H1 (cell line): ENCODE data around the gene CDX2. TPM values are rescaled to one million over a fixed set of nuclear protein-coding genes. Genes with fewer than 3 reads are reported as not detected.

Source experiments
- CTCF ChIA-PET: fragments of 300-600 bp; sonication (Branson Sonifier 250); formaldehyde crosslinking; loops from one replicate; lab custom pipeline; 2021; ENCODE audit not compliant: partially characterized antibody; lab: Charles Lee
- POLR2A ChIA-PET: fragments of 300-600 bp; sonication (Branson Sonifier 250); formaldehyde crosslinking; loops from one replicate; lab custom pipeline; 2021; ENCODE audit warnings: inconsistent platforms; ENCODE audit not compliant: partially characterized antibody; lab: Charles Lee
- DNase-seq, 2 experiments: peaks; one replicate each; pipeline versions ENCODE4 v3.0.0 to v3.0.0-alpha.2; 2010 to 2022; ENCODE audit warnings: low spot score in 2 of 2, low read depth in 1 of 2, mixed read lengths in 1 of 2
- FAIRE-seq: peaks from 2 replicates; lab custom pipeline; 2011; peaks lifted over from hg19 to GRCh38; lab: Jason Lieb, UNC
- H2AFZ ChIP-seq: 2 replicates; pipeline ENCODE4 v1.8.1; 2012; ENCODE audit warnings: low read length, inconsistent platforms
- H2AK5ac ChIP-seq: 2 replicates; pipeline ENCODE4 v1.6.1; 2013; ENCODE audit warnings: low read depth, low read length
- H2BK120ac ChIP-seq: replicated peaks from 2 replicates; pipeline ENCODE3; 2013; ENCODE audit warnings: low read depth, low read length, inconsistent platforms
- H2BK12ac ChIP-seq: 2 replicates; pipeline ENCODE4 v1.6.1; 2013; ENCODE audit warnings: low read depth, low read length
- H2BK15ac ChIP-seq: 2 replicates; pipeline ENCODE4 v1.6.1; 2013; ENCODE audit warnings: low read length
- H2BK20ac ChIP-seq: 2 replicates; pipeline ENCODE4 v1.6.1; 2013; ENCODE audit warnings: low read length
- H2BK5ac ChIP-seq: 2 replicates; pipeline ENCODE4 v1.6.1; 2013; ENCODE audit warnings: low read depth, low read length
- H3K14ac ChIP-seq: 2 replicates; pipeline ENCODE4 v1.6.1; 2013; ENCODE audit warnings: inconsistent platforms; ENCODE audit not compliant: insufficient read length
- H3K18ac ChIP-seq: 2 replicates; pipeline ENCODE4 v1.6.1; 2013; ENCODE audit warnings: low read length; ENCODE audit errors: extremely low read depth
- H3K23ac ChIP-seq: 2 replicates; pipeline ENCODE4 v1.6.1; 2013; ENCODE audit warnings: inconsistent platforms; ENCODE audit not compliant: insufficient read length
- H3K23me2 ChIP-seq: 2 replicates; pipeline ENCODE4 v1.6.1; 2013; ENCODE audit warnings: low read depth, low read length
- H3K27ac ChIP-seq: 2 replicates; pipeline ENCODE4 v1.6.1; 2011; ENCODE audit warnings: low read depth, low read length, inconsistent platforms
- H3K27me3 ChIP-seq, 4 experiments: replicated peaks in 1 of 4; 1 replicate in 1 of 4; 2 replicates in 3 of 4; pipeline versions ENCODE4 v1.6.1 to v1.8.1; 2011 to 2013; ENCODE audit warnings: low read length in 3 of 4, mild to moderate bottlenecking in 3 of 4, inconsistent platforms in 2 of 4, mixed read lengths in 2 of 4, moderate library complexity in 1 of 4; ENCODE audit not compliant: control insufficient read depth in 3 of 4, insufficient read depth in 3 of 4; ENCODE audit errors: extremely low read depth in 1 of 4
- H3K36me3 ChIP-seq, 4 experiments: 2 replicates each; pipeline versions ENCODE4 v1.6.1 to v1.8.1; 2011 to 2013; ENCODE audit warnings: mild to moderate bottlenecking in 4 of 4, low read length in 3 of 4, moderate library complexity in 2 of 4, control low read depth in 1 of 4, inconsistent platforms in 1 of 4; ENCODE audit not compliant: insufficient read depth in 4 of 4, control insufficient read depth in 2 of 4
- H3K4ac ChIP-seq: replicated peaks from 2 replicates; pipeline ENCODE3; 2013; ENCODE audit warnings: low read length, low read depth, mixed read lengths, inconsistent platforms; ENCODE audit not compliant: insufficient read length
- H3K4me1 ChIP-seq, 4 experiments: replicated peaks in 1 of 4; 1 replicate in 1 of 4; 2 replicates in 3 of 4; pipeline versions ENCODE4 v1.6.1 to v1.8.1; 2011 to 2013; ENCODE audit warnings: low read length in 3 of 4, inconsistent platforms in 2 of 4, mixed read lengths in 1 of 4; ENCODE audit not compliant: insufficient read depth in 4 of 4, control insufficient read depth in 3 of 4
- H3K4me2 ChIP-seq, 2 experiments: 2 replicates each; pipeline versions ENCODE4 v1.6.1 to v1.8.1; 2011 to 2013; ENCODE audit warnings: low read depth in 2 of 2, low read length in 2 of 2, control low read depth in 1 of 2, inconsistent platforms in 1 of 2, mild to moderate bottlenecking in 1 of 2; ENCODE audit not compliant: insufficient read depth in 1 of 2
- H3K4me3 ChIP-seq, 4 experiments: fragments of 200-600, 300-600 bp in 1 of 4; sonication (generic), shearing (Covaris generic), sonication (Bioruptor Twin) in 1 of 4; 2 replicates each; pipeline versions ENCODE4 v1.5.1 to v1.8.1; 2011 to 2016; ENCODE audit warnings: low read length in 4 of 4, low read depth in 3 of 4, control low read depth in 2 of 4, inconsistent platforms in 2 of 4, mild to moderate bottlenecking in 2 of 4, mixed read lengths in 1 of 4, moderate library complexity in 1 of 4; ENCODE audit not compliant: insufficient read depth in 2 of 4; ENCODE audit errors: extremely low read depth in 1 of 4
- H3K56ac ChIP-seq: replicated peaks from 2 replicates; pipeline ENCODE3; 2013; ENCODE audit warnings: low read depth, mild to moderate bottlenecking, mixed read lengths, low read length, inconsistent platforms; ENCODE audit not compliant: insufficient read length
- H3K79me1 ChIP-seq: 2 replicates; pipeline ENCODE4 v1.6.1; 2013; ENCODE audit warnings: low read depth, low read length, control low read depth
- H3K79me2 ChIP-seq, 2 experiments: 2 replicates each; pipeline versions ENCODE4 v1.6.1 to v1.8.1; 2012 to 2013; ENCODE audit warnings: low read length in 2 of 2, mild to moderate bottlenecking in 2 of 2, inconsistent platforms in 1 of 2; ENCODE audit not compliant: insufficient read depth in 2 of 2, control insufficient read depth in 1 of 2
- H3K9ac ChIP-seq, 4 experiments: replicated peaks in 1 of 4; 1 replicate in 1 of 4; 2 replicates in 3 of 4; pipeline versions ENCODE4 v1.6.1 to v1.8.1; 2011 to 2013; ENCODE audit warnings: low read depth in 3 of 4, low read length in 3 of 4, control low read depth in 2 of 4, mild to moderate bottlenecking in 2 of 4, moderate library complexity in 2 of 4, inconsistent platforms in 1 of 4; ENCODE audit errors: extremely low read depth in 1 of 4
- H3K9me3 ChIP-seq, 2 experiments: 2 replicates each; pipeline versions ENCODE4 v1.6.1 to v1.8.1; 2012 to 2013; ENCODE audit warnings: mild to moderate bottlenecking in 2 of 2, moderate library complexity in 2 of 2, control low read depth in 1 of 2, inconsistent platforms in 1 of 2, low read depth in 1 of 2, low read length in 1 of 2, mixed read lengths in 1 of 2; ENCODE audit not compliant: insufficient read depth in 2 of 2
- H4K20me1 ChIP-seq, 2 experiments: replicated peaks in 1 of 2; 2 replicates each; pipeline versions ENCODE3 to v1.8.1; 2011 to 2013; ENCODE audit warnings: inconsistent platforms in 2 of 2, low read length in 2 of 2, mild to moderate bottlenecking in 1 of 2; ENCODE audit not compliant: insufficient read depth in 2 of 2, control insufficient read depth in 1 of 2
- H4K5ac ChIP-seq: 2 replicates; pipeline ENCODE4 v1.6.1; 2013; ENCODE audit warnings: low read length, low read depth, mixed read lengths, inconsistent platforms; ENCODE audit not compliant: insufficient read length
- H4K8ac ChIP-seq: 2 replicates; pipeline ENCODE4 v1.8.0; 2013; ENCODE audit warnings: mild to moderate bottlenecking, moderate library complexity, low read length, inconsistent platforms; ENCODE audit not compliant: insufficient read depth; ENCODE audit errors: extremely low read depth
- H4K91ac ChIP-seq: replicated peaks from 2 replicates; pipeline ENCODE3; 2013; ENCODE audit warnings: low read length, mixed read lengths, inconsistent platforms; ENCODE audit not compliant: insufficient read length
- CHD2 ChIP-seq: IDR thresholded peaks from 2 replicates; pipeline ENCODE4 v1.6.1; 2012; ENCODE audit warnings: low read length, improper control_type of control experiment
- GABPA ChIP-seq: IDR thresholded peaks from 2 replicates; pipeline ENCODE4 v1.6.1; 2011; ENCODE audit warnings: mild to moderate bottlenecking, low read length, moderate library complexity, borderline replicate concordance; ENCODE audit not compliant: insufficient read depth
- HDAC2 ChIP-seq, 2 experiments: fragments of 300-600 bp in 1 of 2; sonication (generic) in 1 of 2; IDR thresholded peaks; 2 replicates each; pipeline ENCODE4 v1.6.1; 2011 to 2012; ENCODE audit warnings: low read depth in 2 of 2, low read length in 2 of 2, mild to moderate bottlenecking in 2 of 2, moderate library complexity in 2 of 2, borderline replicate concordance in 1 of 2, inconsistent platforms in 1 of 2
- POLR2A ChIP-seq, 2 experiments: IDR thresholded peaks; 1 replicate in 1 of 2; 2 replicates in 1 of 2; pipeline ENCODE4 v1.6.1; 2011; ENCODE audit warnings: low read depth in 2 of 2, low read length in 2 of 2, mild to moderate bottlenecking in 2 of 2; ENCODE audit errors: control extremely low read depth in 1 of 2
- RAD21 ChIP-seq, 2 experiments: IDR thresholded peaks in 1 of 2; conservative IDR thresholded peaks in 1 of 2; 2 replicates each; pipeline ENCODE4 v1.6.1; 2011; ENCODE audit warnings: low read depth in 2 of 2, low read length in 2 of 2, improper control_type of control experiment in 1 of 2, inconsistent platforms in 1 of 2, mild to moderate bottlenecking in 1 of 2, moderate library complexity in 1 of 2
- RNF2 ChIP-seq: fragments of 200-900, 300-1000 bp; sonication (generic); IDR thresholded peaks from 2 replicates; pipeline ENCODE4 v1.7.1; 2016; ENCODE audit warnings: borderline replicate concordance, low read depth, mild to moderate bottlenecking, antibody characterized with exemption, low read length; ENCODE audit not compliant: poor library complexity, severe bottlenecking; ENCODE audit errors: missing control alignments
- SIN3A ChIP-seq, 2 experiments: IDR thresholded peaks in 1 of 2; conservative IDR thresholded peaks in 1 of 2; 2 replicates each; pipeline ENCODE4 v1.6.1; 2011 to 2012; ENCODE audit warnings: low read length in 2 of 2, improper control_type of control experiment in 1 of 2, low read depth in 1 of 2, mild to moderate bottlenecking in 1 of 2
- SIX5 ChIP-seq: IDR thresholded peaks from 2 replicates; pipeline ENCODE4 v1.6.1; 2011; ENCODE audit warnings: mild to moderate bottlenecking, low read depth, low read length
- SUZ12 ChIP-seq: fragments of 200-600 bp; sonication (generic); IDR thresholded peaks from 2 replicates; pipeline ENCODE4 v1.6.1; 2012; ENCODE audit warnings: mild to moderate bottlenecking, inconsistent platforms, low read length, moderate library complexity, mixed read lengths
- TBP ChIP-seq: IDR thresholded peaks from 2 replicates; pipeline ENCODE4 v1.6.1; 2011; ENCODE audit warnings: low read depth, low read length, improper control_type of control experiment
- TCF12 ChIP-seq: IDR thresholded peaks from 2 replicates; pipeline ENCODE4 v1.6.1; 2011; ENCODE audit warnings: low read depth, mild to moderate bottlenecking, low read length
- WGBS, 2 experiments: shearing (Covaris generic) in 1 of 2; methylation state at CpG; one replicate each; pipeline versions ENCODE4 v1.1.6 to v1.1.7; 2013 to 2015; ENCODE audit warnings: low lambda C conversion rate in 2 of 2, mixed read lengths in 2 of 2, inconsistent platforms in 1 of 2, low coverage in 1 of 2, missing lambda C conversion rate in 1 of 2; ENCODE audit not compliant: insufficient replicate concordance in 2 of 2, insufficient coverage in 1 of 2, insufficient read length in 1 of 2; ENCODE audit errors: extremely low coverage in 1 of 2, missing lambda C conversion rate in 1 of 2; 5-methylcytosine and 5-hydroxymethylcytosine counted together
- polyA plus RNA-seq, 7 experiments: library from polyadenylated mRNA; depleted of rRNA in 3 of 7; stranded (reverse) in 5 of 7; unstranded in 2 of 7; fragments of >200 nt in 5 of 7; fragments of 200-250 nt in 2 of 7; gene quantifications; 1 replicate in 5 of 7; 2 replicates in 1 of 7; 4 replicates in 1 of 7; pipeline versions ENCODE4 v1.2.1 to v1.2.3, GENCODE V29; 2011 to 2013; ENCODE audit warnings: missing spikeins in 2 of 7, mixed read lengths in 2 of 7
- total RNA-seq: library from RNA; stranded (reverse); fragmentation: NEBNext Ultra II Directional; extraction: Animal tissue kit (Norgen Biotek cat#: 25700); gene quantifications from 2 replicates; pipeline ENCODE4 v1.2.1, GENCODE V29; 2021

Gene CDX2
- total and polyA plus RNA-seq, 2 of the 8 experiments (the other 6 are each of a cell fraction or from before 2014, with no cell fraction given): 0.09 TPM; not detected in 1

DNA sequence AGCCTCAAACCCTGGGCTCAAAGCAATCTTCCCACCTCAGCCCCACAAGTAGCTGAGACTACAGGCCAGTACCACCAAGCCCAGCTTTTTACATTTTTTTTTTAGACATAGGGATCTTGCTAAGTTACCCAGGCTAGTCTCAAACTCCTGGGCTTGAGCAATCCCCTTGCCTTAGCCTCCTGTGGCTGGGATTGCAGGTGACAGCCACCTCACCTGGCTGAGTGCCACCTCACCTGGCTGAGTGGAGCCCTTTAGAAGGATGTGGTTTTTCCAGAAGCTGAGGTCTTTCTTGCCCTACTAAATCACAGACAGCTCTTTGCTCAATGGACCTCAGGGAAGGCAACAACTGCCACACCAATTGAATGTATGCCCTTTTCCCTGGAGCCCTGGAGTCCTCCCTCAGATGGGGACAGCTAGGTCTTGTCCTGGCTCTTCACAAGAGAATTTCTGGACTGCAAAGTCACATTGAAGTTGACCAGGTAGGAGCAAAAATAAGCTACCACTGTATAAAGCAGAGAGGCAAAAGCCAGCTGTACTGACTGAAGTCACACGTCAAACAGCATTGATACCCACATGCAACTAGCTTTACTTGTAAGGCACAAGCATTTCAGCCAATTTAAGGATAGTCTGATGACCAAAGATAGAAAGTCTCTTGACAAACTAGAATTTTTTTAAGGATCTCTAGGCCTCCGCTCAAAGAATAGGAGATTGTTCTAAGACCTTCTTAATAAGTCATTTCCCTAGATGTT, 35.4 kb downstream of the CDX2 start:
- Histone ChIP-seq H4K8ac (no peak overlapping the region), H2AFZ (no peak overlapping the region), H2AK5ac (no peak overlapping the region), H3K23ac (no peak overlapping the region), H3K23me2 (no peaks in the 10 kb centered on the region), H4K20me1 (peaks cover 2 to 16% of the 10 kb centered on the region in 2 experiments), H3K4ac (no peak overlapping the region), H3K4me3 (no peak overlapping the region), H3K27ac (no peak overlapping the region), H3K27me3 (peaks cover 32 to 52% (median 45%) of the 10 kb centered on the region in 4 experiments), H3K79me1 (no peaks in the 10 kb centered on the region), H2BK5ac (no peak overlapping the region), H3K9me3 (no peaks in the 10 kb centered on the region), H4K5ac (no peak overlapping the region), H2BK15ac (no peak overlapping the region), H3K14ac (no peak overlapping the region), H2BK120ac (no peak overlapping the region), H3K56ac (no peak overlapping the region), H3K18ac (no peak overlapping the region), H2BK20ac (no peak overlapping the region), H3K4me1 (peaks cover 0 to 5% (median 3%) of the 10 kb centered on the region in 4 experiments; a peak in 4 of 7 replicates), H3K79me2 (no peaks in the 10 kb centered on the region), H4K91ac (no peak overlapping the region), H3K36me3 (no peaks in the 10 kb centered on the region), H3K4me2 (no peak overlapping the region), H2BK12ac (no peak overlapping the region), H3K9ac (no peak overlapping the region)
- 83% methylated on average over 2 of the region's 2 CpGs; no CpG with 5 or more reads in 1 of the 2 experiments for WGBS, 2 experiments
- POLR2A ChIA-PET: interaction anchor here (0.9 to 1.1 kb wide), 2 partner anchors 16 to 683 kb away, joined by 3 read pairs; no protein-coding TSS in a partner anchor
- CTCF ChIA-PET: interaction anchor here (0.6 to 2.4 kb wide), 5 partner anchors 19 to 207 kb away, joined by 3 to 16 read pairs (median 7); no protein-coding TSS in a partner anchor
- no peak for FAIRE-seq
- no peak for DNase-seq
- TF ChIP-seq HDAC2 (IDR thresholded peaks at IDR 0.05; ENCODE audit: borderline replicate concordance in 1 of 2, low read depth in 2 of 2, low read length in 2 of 2) (no peak), CHD2 (no peak), SIX5 (no peak), SUZ12 (no peak; the same call in 1 of the 2 replicates), RAD21 (IDR thresholded peaks at IDR 0.05 in 1 of 2, conservative IDR thresholded peaks at IDR 0.05 in 1 of 2; ENCODE audit: low read depth in 2 of 2, low read length in 2 of 2) (no peak), POLR2A (IDR thresholded peaks at IDR 0.05; ENCODE audit: control extremely low read depth in 1 of 2, low read depth in 2 of 2, low read length in 2 of 2) (no peak), GABPA (no peak), RNF2 (no peak), SIN3A (conservative IDR thresholded peaks at IDR 0.05 in 1 of 2, IDR thresholded peaks at IDR 0.05 in 1 of 2; ENCODE audit: low read depth in 1 of 2, low read length in 2 of 2) (no peak), TBP (no peak), TCF12 (no peak)
